ENCODE data around the gene SLC38A5. TPM values are rescaled to one million over a fixed set of nuclear protein-coding genes. Genes with fewer than 3 reads are reported as not detected.
A peak's percentile ranks its signal among the peaks of the same experiment; 100 is the strongest.

The SLC38A5 gene
- total RNA-seq, 1 donor from 2014 or later = 4.6 TPM

DNA sequence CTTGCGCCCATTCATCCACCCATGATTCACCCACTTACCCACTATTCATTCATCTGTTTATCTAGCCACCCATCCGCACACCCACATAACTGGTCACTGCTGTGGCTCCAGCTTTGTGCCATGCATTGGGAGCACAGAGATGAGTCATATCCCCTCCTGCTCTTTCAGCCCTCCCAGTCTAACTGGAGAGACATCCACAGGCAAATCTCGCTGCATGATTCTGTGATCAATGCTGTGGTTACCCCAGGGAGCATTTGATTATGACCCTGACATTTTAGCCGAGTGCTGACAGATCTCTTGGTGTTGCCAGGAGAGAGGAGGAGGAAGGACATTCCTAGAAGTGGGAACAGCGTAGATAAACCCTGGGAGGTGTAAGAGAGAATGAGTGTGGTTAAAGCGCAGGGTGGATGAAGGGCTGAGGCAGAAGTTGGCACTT, 28.3 kb upstream of the SLC38A5 start:
- no peaks in the 10 kb centered on the region for H3K9me3 Mint-ChIP-seq
- DNase-seq (ENCODE audit: extremely low spot score, unreplicated experiment) = no peak

DNA sequence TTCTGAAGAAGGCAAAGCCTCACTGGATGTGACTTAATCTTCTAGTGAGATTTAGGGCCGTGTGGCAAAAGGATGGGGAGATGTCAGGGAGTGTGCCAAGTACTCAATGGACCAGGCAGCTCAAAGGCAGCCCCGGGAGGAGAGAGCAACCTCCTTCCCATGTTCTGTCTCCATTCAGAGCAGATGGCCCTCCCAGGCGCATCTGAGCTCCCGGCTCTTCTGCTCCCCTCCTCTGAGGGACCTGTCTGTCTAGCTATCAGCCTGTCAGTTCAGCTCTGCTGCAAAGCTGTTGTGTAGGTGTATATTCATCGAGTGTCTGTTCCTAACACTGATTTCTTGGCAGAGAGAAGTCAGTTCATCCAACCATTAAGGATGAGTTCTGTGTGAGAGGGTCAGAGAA, 27.8 kb upstream of the SLC38A5 start:
- Mint-ChIP-seq H3K27ac (no peak overlapping the region), H3K4me3 (no peak overlapping the region), H3K9me3 (no peaks in the 10 kb centered on the region), H3K27me3 (no peaks in the 10 kb centered on the region), H3K4me1 (ENCODE audit: unreplicated experiment) (no peaks in the 10 kb centered on the region), H3K36me3 (no peaks in the 10 kb centered on the region)
- DNase-seq (ENCODE audit: extremely low spot score, unreplicated experiment) = no peak
- TF ChIP-seq, protein P1, sequence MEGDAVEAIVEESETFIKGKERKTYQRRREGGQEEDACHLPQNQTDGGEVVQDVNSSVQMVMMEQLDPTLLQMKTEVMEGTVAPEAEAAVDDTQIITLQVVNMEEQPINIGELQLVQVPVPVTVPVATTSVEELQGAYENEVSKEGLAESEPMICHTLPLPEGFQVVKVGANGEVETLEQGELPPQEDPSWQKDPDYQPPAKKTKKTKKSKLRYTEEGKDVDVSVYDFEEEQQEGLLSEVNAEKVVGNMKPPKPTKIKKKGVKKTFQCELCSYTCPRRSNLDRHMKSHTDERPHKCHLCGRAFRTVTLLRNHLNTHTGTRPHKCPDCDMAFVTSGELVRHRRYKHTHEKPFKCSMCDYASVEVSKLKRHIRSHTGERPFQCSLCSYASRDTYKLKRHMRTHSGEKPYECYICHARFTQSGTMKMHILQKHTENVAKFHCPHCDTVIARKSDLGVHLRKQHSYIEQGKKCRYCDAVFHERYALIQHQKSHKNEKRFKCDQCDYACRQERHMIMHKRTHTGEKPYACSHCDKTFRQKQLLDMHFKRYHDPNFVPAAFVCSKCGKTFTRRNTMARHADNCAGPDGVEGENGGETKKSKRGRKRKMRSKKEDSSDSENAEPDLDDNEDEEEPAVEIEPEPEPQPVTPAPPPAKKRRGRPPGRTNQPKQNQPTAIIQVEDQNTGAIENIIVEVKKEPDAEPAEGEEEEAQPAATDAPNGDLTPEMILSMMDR (conservative IDR thresholded peaks at IDR 0.05) = no peak

More for the DNA sequence above, 28.3 kb upstream of the SLC38A5 start:
- TF ChIP-seq, protein P1 (conservative IDR thresholded peaks at IDR 0.05) = no peak
- Mint-ChIP-seq H3K4me1 (ENCODE audit: unreplicated experiment) (no peaks in the 10 kb centered on the region), H3K27ac (no peak overlapping the region), H3K4me3 (no peak overlapping the region), H3K27me3 (no peaks in the 10 kb centered on the region), H3K36me3 (no peaks in the 10 kb centered on the region)

DNA sequence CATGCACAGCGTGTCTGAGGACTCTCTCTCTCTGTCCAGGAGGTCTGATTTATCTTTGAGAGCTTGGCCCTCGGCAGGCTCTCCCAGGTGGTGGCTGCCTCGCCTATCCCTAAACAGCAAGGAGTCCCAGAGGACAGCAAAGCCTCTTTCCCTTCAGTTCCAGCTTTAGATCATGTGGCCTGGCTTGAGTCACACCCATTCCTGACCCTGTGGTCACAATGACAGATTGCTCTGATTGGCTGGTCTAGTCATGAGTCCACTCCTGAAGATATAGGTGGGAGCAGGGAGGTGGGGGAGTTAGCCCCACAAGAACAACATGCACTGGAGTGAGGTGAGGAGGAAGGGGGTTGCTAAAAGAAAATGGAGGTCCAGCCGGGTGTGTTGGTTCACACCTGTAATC, 26.6 kb upstream of the SLC38A5 start:
- Mint-ChIP-seq H3K27ac (no peak overlapping the region), H3K27me3 (no peaks in the 10 kb centered on the region)

DNA sequence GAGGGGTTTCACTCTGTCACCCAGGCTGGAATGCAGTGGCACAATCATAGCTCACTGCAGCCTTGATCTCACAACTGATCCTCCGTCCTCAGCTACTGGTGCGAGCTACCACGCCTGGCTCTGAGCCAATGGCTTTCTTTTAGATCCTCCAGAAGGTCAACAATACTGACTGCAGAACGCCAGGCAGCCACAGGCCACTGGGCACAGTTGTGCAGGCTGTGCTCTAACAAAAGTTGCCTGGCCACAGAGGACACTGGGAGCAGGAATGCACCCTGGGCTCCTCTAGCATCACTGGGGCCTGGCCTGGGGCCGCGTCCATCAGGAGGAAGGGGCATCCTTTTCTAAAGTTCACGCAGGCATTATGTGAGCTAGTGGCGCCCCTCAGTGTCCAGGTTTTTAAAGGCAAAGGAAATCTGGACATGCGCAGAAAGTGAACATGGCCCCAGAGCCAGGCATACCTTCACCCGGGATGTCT, 23.9 kb upstream of the SLC38A5 start:
- H3K27me3 Mint-ChIP-seq = no peaks in the 10 kb centered on the region
- DNase-seq (ENCODE audit: extremely low spot score, unreplicated experiment) = no peak
- no peaks in the 10 kb centered on the region for H3K36me3 Mint-ChIP-seq
- H3K9me3 Mint-ChIP-seq = no peaks in the 10 kb centered on the region
- no peak overlapping the region for H3K27ac Mint-ChIP-seq
- no peak overlapping the region for H3K4me3 Mint-ChIP-seq
- TF ChIP-seq, protein P1 (conservative IDR thresholded peaks at IDR 0.05) = peak; percentile 60
- H3K4me1 Mint-ChIP-seq (ENCODE audit: unreplicated experiment) = no peaks in the 10 kb centered on the region

More for the DNA sequence above, 26.6 kb upstream of the SLC38A5 start:
- Mint-ChIP-seq H3K4me1 (ENCODE audit: unreplicated experiment) (no peaks in the 10 kb centered on the region), H3K36me3 (no peaks in the 10 kb centered on the region), H3K4me3 (no peak overlapping the region), H3K9me3 (no peaks in the 10 kb centered on the region)
- TF ChIP-seq, protein P1 (conservative IDR thresholded peaks at IDR 0.05) = no peak
- DNase-seq (ENCODE audit: extremely low spot score, unreplicated experiment) = no peak

DNA sequence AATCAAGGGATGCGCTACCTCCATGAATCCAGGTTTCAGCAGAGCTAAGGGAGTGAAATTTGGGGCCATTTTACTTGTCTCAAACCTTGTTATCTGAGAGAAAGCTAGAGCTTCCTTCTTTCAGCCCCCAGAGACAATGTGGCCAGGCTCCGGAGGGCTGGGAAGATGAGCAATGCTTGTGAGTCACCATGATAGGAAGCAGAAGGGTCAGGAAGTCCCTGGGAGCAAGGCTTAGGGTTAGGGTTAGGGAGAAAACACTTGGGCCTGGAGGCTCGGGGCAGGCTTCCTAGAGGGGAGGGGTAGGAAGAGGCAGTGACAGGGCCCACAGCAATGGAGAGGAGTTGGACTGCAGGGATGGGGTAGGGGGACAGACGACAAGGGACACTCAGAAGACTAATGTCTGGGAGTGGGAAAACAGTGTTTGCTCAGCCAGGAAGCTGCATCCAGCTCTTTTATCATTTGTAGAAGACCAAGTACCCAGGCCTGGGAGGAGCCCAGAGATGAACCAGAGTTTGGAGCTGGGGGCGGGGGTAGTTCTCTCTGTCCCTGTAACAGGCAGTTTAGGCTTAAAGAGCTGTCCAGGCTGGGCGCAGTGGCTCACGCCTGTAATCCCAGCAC, 22.3 kb upstream of the SLC38A5 start:
- no peak for DNase-seq (ENCODE audit: extremely low spot score, unreplicated experiment)
- TF ChIP-seq, protein P1 (conservative IDR thresholded peaks at IDR 0.05) = no peak
- Mint-ChIP-seq H3K27ac (peak overlapping the region; percentile 8), H3K27me3 (no peaks in the 10 kb centered on the region), H3K4me1 (ENCODE audit: unreplicated experiment) (no peaks in the 10 kb centered on the region), H3K36me3 (peaks cover under 1% of the 10 kb centered on the region), H3K4me3 (no peak overlapping the region), H3K9me3 (no peaks in the 10 kb centered on the region)
